Common myeloid progenitor, CD34-positive (primary cell): ENCODE data around the gene TRIM62.

Experiments
- CTCF ChIA-PET: fragments of 350-600 bp; sonication (Branson Sonifier 250); formaldehyde crosslinking; loops from one replicate; lab custom pipeline; 2021; ENCODE audit warnings: antibody characterized with exemption; lab: Charles Lee
- POLR2A ChIA-PET: fragments of 350-600 bp; sonication (Branson Sonifier 250); formaldehyde crosslinking; loops from one replicate; lab custom pipeline; 2021; ENCODE audit warnings: antibody characterized with exemption; lab: Charles Lee
- DNase-seq, 3 donors: peaks; one replicate each; pipeline versions ENCODE4 v3.0.0 to v3.0.0-alpha.2; 2013
- H3K27ac ChIP-seq, 2 experiments: 1 replicate in 1 of 2; 2 replicates in 1 of 2; pipeline ENCODE4 v1.7.0; 2013; ENCODE audit warnings: inconsistent platforms in 2 of 2, low read length in 2 of 2, mild to moderate bottlenecking in 2 of 2, low read depth in 1 of 2, moderate library complexity in 1 of 2; ENCODE audit not compliant: severe bottlenecking in 2 of 2, insufficient read depth in 1 of 2, poor library complexity in 1 of 2
- H3K27me3 ChIP-seq, 5 experiments: replicated peaks in 2 of 5; 1 replicate in 3 of 5; 2 replicates in 2 of 5; pipeline versions ENCODE4 v1.6.1 to v1.7.0; 2013; ENCODE audit warnings: low read length in 4 of 5, mild to moderate bottlenecking in 2 of 5, moderate library complexity in 2 of 5, inconsistent platforms in 1 of 5; ENCODE audit not compliant: insufficient read depth in 5 of 5, control insufficient read depth in 4 of 5
- H3K36me3 ChIP-seq, 4 experiments: 1 replicate in 2 of 4; 2 replicates in 2 of 4; pipeline versions ENCODE4 v1.6.1 to v1.7.0; 2013; ENCODE audit warnings: low read length in 3 of 4, control low read depth in 1 of 4, mild to moderate bottlenecking in 1 of 4; ENCODE audit not compliant: control insufficient read depth in 4 of 4, insufficient read depth in 4 of 4
- H3K4me1 ChIP-seq, 4 experiments: 1 replicate in 3 of 4; 2 replicates in 1 of 4; pipeline versions ENCODE4 v1.6.1 to v1.7.1; 2013; ENCODE audit warnings: low read length in 3 of 4, mild to moderate bottlenecking in 3 of 4, control low read depth in 1 of 4, inconsistent platforms in 1 of 4, moderate library complexity in 1 of 4; ENCODE audit not compliant: control insufficient read depth in 4 of 4, insufficient read depth in 4 of 4; ENCODE audit errors: control extremely low read depth in 1 of 4
- H3K4me3 ChIP-seq, 7 experiments: 1 replicate in 4 of 7; 2 replicates in 3 of 7; pipeline versions ENCODE4 v1.5.1 to v1.7.0; 2013; ENCODE audit warnings: mild to moderate bottlenecking in 7 of 7, low read length in 6 of 7, moderate library complexity in 6 of 7, inconsistent platforms in 2 of 7, low read depth in 2 of 7, control low read depth in 1 of 7; ENCODE audit not compliant: insufficient read depth in 4 of 7, control insufficient read depth in 1 of 7; ENCODE audit errors: extremely low read depth in 1 of 7
- H3K9me3 ChIP-seq, 5 experiments: 1 replicate in 4 of 5; 2 replicates in 1 of 5; pipeline versions ENCODE4 v1.6.1 to v1.7.1; 2013; ENCODE audit warnings: low read length in 4 of 5, mild to moderate bottlenecking in 2 of 5, inconsistent platforms in 1 of 5, low read depth in 1 of 5, moderate library complexity in 1 of 5; ENCODE audit not compliant: control insufficient read depth in 4 of 5, insufficient read depth in 2 of 5; ENCODE audit errors: control extremely low read depth in 1 of 5
- WGBS: methylation state at CpG from one replicate; pipeline ENCODE4 v1.1.5; 2013; ENCODE audit not compliant: insufficient coverage; 5-methylcytosine and 5-hydroxymethylcytosine counted together

The TRIM62 gene

DNA sequence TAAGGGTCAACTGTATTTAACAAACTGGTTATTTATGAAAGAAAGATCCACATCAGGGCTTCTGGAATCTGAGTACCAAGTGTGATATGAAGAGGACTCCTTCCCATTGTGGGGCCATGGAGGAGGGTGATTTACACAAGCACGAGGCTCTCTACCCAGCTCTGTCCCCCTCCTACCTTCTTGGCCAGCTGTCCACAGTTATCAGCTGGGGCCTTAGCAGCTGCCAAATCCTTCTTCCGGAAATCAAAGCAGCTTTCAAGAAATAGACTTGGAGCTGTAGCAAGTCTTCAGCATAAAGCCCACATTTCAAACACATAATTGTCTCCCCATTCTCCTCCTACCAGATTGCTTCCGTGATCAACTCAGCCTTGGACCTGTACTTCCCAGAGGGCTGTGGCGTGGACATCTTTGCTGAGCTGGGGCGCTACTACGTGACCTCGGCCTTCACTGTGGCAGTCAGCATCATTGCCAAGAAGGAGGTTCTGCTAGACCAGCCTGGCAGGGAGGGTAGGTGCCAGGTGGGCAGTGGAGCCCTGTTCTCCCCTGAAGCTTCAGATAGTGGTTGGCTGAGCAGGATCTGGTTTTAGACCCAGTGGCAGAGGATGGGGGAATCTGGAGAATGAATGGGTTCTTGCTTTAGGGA lies 85.4 kb downstream of the TRIM62 start:
- no peak for DNase-seq
- no peaks in the 10 kb centered on the region for H3K27me3 ChIP-seq
- no peaks in the 10 kb centered on the region for H3K9me3 ChIP-seq
- ChIA-PET POLR2A (no interaction called here), CTCF (interaction anchor here (1.2 to 4.9 kb wide), 4 partner anchors 8 to 31 kb away, joined by 5 to 44 read pairs (median 8); partner anchors contain the start of gene AZIN2)
- WGBS: 92% methylated on average over 5 of the region's 7 CpGs
- no peak overlapping the region for H3K27ac ChIP-seq
- H3K4me3 ChIP-seq: no peak overlapping the region
- H3K4me1 ChIP-seq: peaks cover 9 to 74% (median 57%) of the 10 kb centered on the region in 4 experiments
- H3K36me3 ChIP-seq: no peaks in the 10 kb centered on the region
